ENCODE results near the gene ACTL6B. TPM values are rescaled to one million over a fixed set of nuclear protein-coding genes. Genes with fewer than 3 reads are reported as not detected.

The ACTL6B gene
- total and polyA plus RNA-seq, 2 of the 8 experiments (the other 6 are each of a cell fraction or from before 2014, with no cell fraction given), result 2.1 to 4.5 TPM

DNA sequence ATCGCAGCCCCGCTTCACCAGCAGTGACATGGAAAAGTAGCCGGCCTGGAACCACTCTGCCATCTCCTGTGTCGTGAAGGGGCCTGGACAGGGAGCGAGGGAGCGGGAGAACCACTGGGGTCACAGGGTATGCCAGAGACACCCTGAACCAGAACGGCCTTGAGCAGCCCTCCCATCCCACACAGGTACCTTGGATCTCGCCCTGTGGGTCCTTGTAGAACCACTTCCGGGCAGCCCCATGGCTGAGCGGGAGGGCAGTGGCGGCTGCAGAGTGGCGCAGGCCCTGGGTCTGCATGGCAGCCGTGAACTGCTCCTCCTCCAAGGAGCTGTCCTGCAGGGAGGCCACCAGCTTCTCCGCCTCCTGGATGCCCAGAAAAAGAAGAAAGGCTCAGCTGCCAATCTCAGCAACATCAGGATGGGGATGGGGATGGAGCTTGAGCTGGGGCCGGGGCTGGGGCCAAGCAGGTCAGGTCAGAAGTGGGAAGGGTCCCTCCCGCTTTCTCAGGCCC, 28.3 kb upstream of the ACTL6B start:
- TF ChIP-seq SP1 (IDR thresholded peaks at IDR 0.05; ENCODE audit: low read depth, low read length) (no peak), NRF1 (IDR thresholded peaks at IDR 0.05; ENCODE audit: low read depth, low read length) (no peak), RBBP5 (IDR thresholded peaks at IDR 0.05; ENCODE audit: borderline replicate concordance, low read depth, low read length) (no peak), PHF8 (conservative IDR thresholded peaks at IDR 0.05; ENCODE audit: low read depth, low read length) (no peak)
- Histone ChIP-seq H3K23ac (ENCODE audit: insufficient read length) (no peak overlapping the region), H2BK20ac (ENCODE audit: low read length) (no peak overlapping the region), H3K79me2 (ENCODE audit: control insufficient read depth in 1 of 2, insufficient read depth in 2 of 2, low read length in 2 of 2) (peaks cover 1 to 23% of the 10 kb centered on the region in 2 experiments; a peak in 3 of 4 replicates), H2BK5ac (ENCODE audit: low read depth, low read length) (no peak overlapping the region), H4K5ac (ENCODE audit: insufficient read length, low read depth, low read length) (no peak overlapping the region), H3K27ac (ENCODE audit: low read depth, low read length) (no peak overlapping the region), H3K56ac (replicated peaks; ENCODE audit: insufficient read length, low read depth, low read length) (no peak overlapping the region), H3K4me3 (ENCODE audit: extremely low read depth in 1 of 4, insufficient read depth in 2 of 4, low read depth in 3 of 4, low read length in 4 of 4) (no peak overlapping the region), H3K27me3 (replicated peaks in 1 of 4; ENCODE audit: control insufficient read depth in 3 of 4, extremely low read depth in 1 of 4, insufficient read depth in 3 of 4, low read length in 3 of 4) (no peaks in the 10 kb centered on the region), H2BK12ac (ENCODE audit: low read depth, low read length) (no peak overlapping the region), H3K9ac (replicated peaks in 1 of 4; ENCODE audit: extremely low read depth in 1 of 4, low read depth in 3 of 4, low read length in 3 of 4) (peak overlapping the region in 1 of 4 experiments; percentile 0; a peak in 2 of 7 replicates), H3K9me3 (ENCODE audit: insufficient read depth in 2 of 2, low read depth in 1 of 2, low read length in 1 of 2) (no peaks in the 10 kb centered on the region), H4K8ac (ENCODE audit: extremely low read depth, insufficient read depth, low read length) (no peak overlapping the region; the same call in 1 of the 2 replicates), H3K4me1 (replicated peaks in 1 of 4; ENCODE audit: control insufficient read depth in 3 of 4, insufficient read depth in 4 of 4, low read length in 3 of 4) (peaks cover 0 to 7% (median 2%) of the 10 kb centered on the region in 4 experiments; a peak in 6 of 7 replicates), H3K18ac (ENCODE audit: extremely low read depth, low read length) (no peak overlapping the region), H4K20me1 (replicated peaks in 1 of 2; ENCODE audit: control insufficient read depth in 1 of 2, insufficient read depth in 2 of 2, low read length in 2 of 2) (peaks cover 14 to 50% of the 10 kb centered on the region in 2 experiments), H3K23me2 (ENCODE audit: low read depth, low read length) (no peaks in the 10 kb centered on the region; the same call in 1 of the 2 replicates), H3K79me1 (ENCODE audit: low read depth, low read length) (peaks cover 8% of the 10 kb centered on the region; the same call in 1 of the 2 replicates), H2BK15ac (ENCODE audit: low read length) (no peak overlapping the region), H2AK5ac (ENCODE audit: low read depth, low read length) (no peak overlapping the region), H4K91ac (replicated peaks; ENCODE audit: insufficient read length, low read length) (no peak overlapping the region), H3K36me3 (ENCODE audit: control insufficient read depth in 2 of 4, insufficient read depth in 4 of 4, low read length in 3 of 4) (peaks cover 45 to 97% (median 73%) of the 10 kb centered on the region in 4 experiments), H2AFZ (ENCODE audit: low read length) (no peak overlapping the region), H3K4me2 (ENCODE audit: insufficient read depth in 1 of 2, low read depth in 2 of 2, low read length in 2 of 2) (no peak overlapping the region), H3K4ac (replicated peaks; ENCODE audit: insufficient read length, low read depth, low read length) (no peak overlapping the region), H3K14ac (ENCODE audit: insufficient read length) (no peak overlapping the region), H2BK120ac (replicated peaks; ENCODE audit: low read depth, low read length) (no peak overlapping the region)
- CTCF ChIA-PET (ENCODE audit: partially characterized antibody), result interaction anchor here (0.9 to 20.7 kb wide), 10 partner anchors 8 to 187 kb away, joined by 3 to 254 read pairs (median 3); partner anchors contain the start of genes GIGYF1 and POP7
- 93% methylated on average over 14 of the region's 16 CpGs; no CpG with 5 or more reads in 1 of the 2 experiments for WGBS, 2 experiments (ENCODE audit: extremely low coverage in 1 of 2, insufficient coverage in 1 of 2, insufficient read length in 1 of 2, insufficient replicate concordance in 2 of 2, low coverage in 1 of 2, low lambda C conversion rate in 2 of 2, missing lambda C conversion rate in 1 of 2)
- FAIRE-seq (no peak), DNase-seq (ENCODE audit: low read depth in 1 of 2, low spot score in 2 of 2) (no peak)
- POLR2A ChIA-PET (ENCODE audit: partially characterized antibody), result interaction anchor here (0.7 to 14.3 kb wide), 11 partner anchors 6 to 119 kb away, joined by 3 to 257 read pairs (median 4); partner anchors contain the start of genes GNB2 and MOSPD3

All from H1 (cell line).